Measurements from ENCODE around the gene MTFP1.
A peak's percentile ranks its signal among the peaks of the same experiment; 100 is the strongest.
"Not testable (repeated sequence)": the region's sequence is repeated elsewhere in the genome, so short reads cannot be mapped to it uniquely, and the experiment has no call there.

The MTFP1 gene

GRCh38 chr22:30402766-30403104, 22.8 kb upstream of the MTFP1 start:
- DNase-seq, result not testable (repeated sequence)

GRCh38 chr22:30404307-30404706, 21.3 kb upstream of the MTFP1 start:
- DNase-seq, result no peak

GRCh38 chr22:30405731-30406130, 19.8 kb upstream of the MTFP1 start:
- no peak for DNase-seq

GRCh38 chr22:30406400-30406799, 19.2 kb upstream of the MTFP1 start:
- DNase-seq, result no peak

GRCh38 chr22:30408388-30409102, 17.0 kb upstream of the MTFP1 start:
- DNase-seq, result no peak

- DNase-seq, result no peak
These were observed 13.8 kb upstream of the MTFP1 start for GRCh38 chr22:30411780-30412179.

GRCh38 chr22:30413001-30413400, 12.6 kb upstream of the MTFP1 start:
- no peak for DNase-seq

GRCh38 chr22:30413745-30414524, 11.6 kb upstream of the MTFP1 start:
- no peak for DNase-seq

- no peak for DNase-seq
These were observed 11.0 kb upstream of the MTFP1 start for GRCh38 chr22:30414525-30415047.

- DNase-seq, result no peak
These were observed 9.2 kb upstream of the MTFP1 start for GRCh38 chr22:30416403-30416802.

GRCh38 chr22:30416837-30417236, 8.7 kb upstream of the MTFP1 start:
- no peak for DNase-seq

- DNase-seq, result no peak
These were observed 5.0 kb upstream of the MTFP1 start for GRCh38 chr22:30420347-30421125.

GRCh38 chr22:30421695-30422480, 3.7 kb upstream of the MTFP1 start:
- no peak for DNase-seq

- DNase-seq, result peak; percentile 55
These were observed 2.9 kb upstream of the MTFP1 start for GRCh38 chr22:30422481-30423300.

- DNase-seq, result peak; percentile 57
These were observed 2.1 kb upstream of the MTFP1 start for GRCh38 chr22:30423301-30423958.

GRCh38 chr22:30423959-30424533, 1.5 kb upstream of the MTFP1 start:
- peak; percentile 100 for DNase-seq

- peak; percentile 53 for DNase-seq
These were observed 838 bp upstream of the MTFP1 start for GRCh38 chr22:30424534-30425326.

GRCh38 chr22:30425327-30425615, 297 bp upstream of the MTFP1 start:
- DNase-seq, result no peak

GRCh38 chr22:30426388-30427353, 1.1 kb downstream of the MTFP1 start:
- DNase-seq, result peak; percentile 94
